Stomach (tissue), 4 donors: Measurements from ENCODE around the gene CHST11.

Experiments
- CTCF ChIP-seq, 7 experiments: fragments of 450-650 bp in 4 of 7; fragments of 200-600 bp in 3 of 7; sonication (generic) in 3 of 7; IDR thresholded peaks; one replicate each; pipeline ENCODE4 v1.5.1; 2016 to 2019; ENCODE audit warnings: antibody characterized with exemption in 7 of 7, control low read depth in 2 of 7, mild to moderate bottlenecking in 1 of 7
- EP300 ChIP-seq: sonication (generic); formaldehyde crosslinking; IDR thresholded peaks from one replicate; pipeline ENCODE4 v1.6.1; 2017; ENCODE audit warnings: antibody characterized with exemption
- POLR2A ChIP-seq, 4 donors: fragments of 450-650 bp; IDR thresholded peaks; one replicate each; pipeline ENCODE4 v1.6.1; 2016; ENCODE audit warnings: antibody characterized with exemption in 4 of 4, control low read depth in 2 of 4, mild to moderate bottlenecking in 1 of 4, moderate library complexity in 1 of 4
- POLR2AphosphoS5 ChIP-seq, 3 donors: sonication (generic); formaldehyde crosslinking; IDR thresholded peaks; one replicate each; pipeline ENCODE4 v1.6.1; 2016; ENCODE audit warnings: antibody characterized with exemption in 3 of 3

GRCh38 chr12:104469523-104469922, 12.8 kb downstream of the CHST11 start:
- TF ChIP-seq POLR2A (IDR thresholded peaks at IDR 0.05) (no peak), POLR2AphosphoS5 (IDR thresholded peaks at IDR 0.05) (no peak), CTCF (IDR thresholded peaks at IDR 0.05) (no peak), EP300 (no peak)
